NK-92 treated with Interleukin-12 subunit alpha and Interleukin-12 subunit beta, amount 100 ng/mL, for 24 hours (cell line): ENCODE results near the gene PAOX.
A peak's percentile ranks its signal among the peaks of the same experiment; 100 is the strongest.
"Not testable (repeated sequence)": the region's sequence is repeated elsewhere in the genome, so short reads cannot be mapped to it uniquely, and the experiment has no call there.

Experiments used
- DNase-seq: peaks from one replicate; lab custom pipeline; 2025; lab: John Stamatoyannopoulos, UW

PAOX gene

GRCh38 chr10:133364645-133365431 is 14.2 kb upstream of the PAOX start:
- DNase-seq, result no peak

- no peak for DNase-seq
Measured at GRCh38 chr10:133365461-133366129, 13.5 kb upstream of the PAOX start.

- DNase-seq, result no peak
Measured at GRCh38 chr10:133366130-133366478, 13.0 kb upstream of the PAOX start.

GRCh38 chr10:133366751-133367150 is 12.3 kb upstream of the PAOX start:
- no peak for DNase-seq

- DNase-seq, result not testable (repeated sequence)
Measured at GRCh38 chr10:133367461-133367860, 11.6 kb upstream of the PAOX start.

- no peak for DNase-seq
Measured at GRCh38 chr10:133368153-133368552, 10.9 kb upstream of the PAOX start.

- DNase-seq, result no peak
Measured at GRCh38 chr10:133370030-133370786, 8.9 kb upstream of the PAOX start.

GRCh38 chr10:133372507-133372906 is 6.6 kb upstream of the PAOX start:
- no peak for DNase-seq

GRCh38 chr10:133373174-133374090 is 5.6 kb upstream of the PAOX start, which contains the start of gene ECHS1:
Gene ECHS1 (minus strand): TSS chr10:133373354. CDS start chr10:133373333, 21 bp downstream.
- DNase-seq, result peak; percentile 80

GRCh38 chr10:133375357-133376115 is 3.5 kb upstream of the PAOX start:
- no peak for DNase-seq

- DNase-seq, result not testable (repeated sequence)
Measured at GRCh38 chr10:133376183-133376582, 2.9 kb upstream of the PAOX start.

GRCh38 chr10:133377025-133377817 is 1.8 kb upstream of the PAOX start:
- no peak for DNase-seq

- DNase-seq, result no peak
Measured at GRCh38 chr10:133377818-133378250, 1.2 kb upstream of the PAOX start.

- DNase-seq, result no peak
Measured at GRCh38 chr10:133378251-133379096, 588 bp upstream of the PAOX start.

GRCh38 chr10:133379801-133380666 is 972 bp downstream of the PAOX start:
- DNase-seq, result no peak

GRCh38 chr10:133381036-133381435 is 2.0 kb downstream of the PAOX start:
- no peak for DNase-seq

GRCh38 chr10:133383551-133383950 is 4.5 kb downstream of the PAOX start:
- no peak for DNase-seq

GRCh38 chr10:133384071-133384470 is 5.0 kb downstream of the PAOX start:
- DNase-seq, result no peak
